GM21528 (cell line): Measurements from ENCODE around the gene CYP1A2.
"Not testable (repeated sequence)": the region's sequence is repeated elsewhere in the genome, so short reads cannot be mapped to it uniquely, and the experiment has no call there.

ENCODE experiments used
- ATAC-seq: cut with Tn5 transposase; IDR thresholded peaks from one replicate; pipeline ENCODE4 v1.9.1; 2021; ENCODE audit warnings: mild to moderate bottlenecking, moderate library complexity; ENCODE audit not compliant: unreplicated experiment, low FRiP score

The CYP1A2 gene

DNA sequence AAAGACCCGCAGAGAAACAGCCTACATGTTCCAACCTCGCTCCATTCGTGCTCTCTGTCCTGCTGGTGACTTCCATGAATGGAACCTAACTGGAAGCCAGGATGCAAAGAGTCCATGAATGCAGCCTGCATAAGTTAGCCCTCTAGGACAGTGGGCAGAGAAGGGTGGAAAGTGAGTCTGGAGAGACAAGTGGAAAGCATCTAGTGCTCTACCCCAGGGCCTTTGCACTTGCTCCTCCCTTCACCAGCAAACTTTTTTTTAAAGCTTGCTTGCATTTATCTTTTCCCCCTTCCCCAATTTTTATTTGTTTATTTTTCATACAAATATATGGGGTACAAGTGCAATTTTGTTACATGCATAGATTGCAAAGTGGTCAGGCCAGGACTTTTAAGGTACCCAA, 15.4 kb upstream of the CYP1A2 start:
- ATAC-seq: no peak

DNA sequence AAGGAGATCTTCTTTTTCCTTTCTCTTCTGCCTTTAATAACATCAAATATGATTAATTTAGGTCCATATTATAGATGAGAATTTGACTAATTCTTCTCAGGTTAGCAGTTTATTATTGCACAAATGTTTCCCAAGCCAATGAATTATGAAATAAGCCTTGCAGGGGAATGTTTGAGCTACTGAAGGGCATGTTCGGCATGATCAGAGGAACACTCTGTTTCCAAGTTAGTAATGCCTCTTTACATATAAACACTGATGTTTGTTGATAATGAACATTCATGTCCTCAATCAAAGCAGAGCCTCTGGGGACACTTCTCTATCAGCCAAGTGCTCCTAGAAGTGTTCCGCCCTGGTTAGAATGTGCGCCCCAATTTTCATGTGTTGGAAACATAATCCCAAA, 13.3 kb upstream of the CYP1A2 start:
- no peak for ATAC-seq

DNA sequence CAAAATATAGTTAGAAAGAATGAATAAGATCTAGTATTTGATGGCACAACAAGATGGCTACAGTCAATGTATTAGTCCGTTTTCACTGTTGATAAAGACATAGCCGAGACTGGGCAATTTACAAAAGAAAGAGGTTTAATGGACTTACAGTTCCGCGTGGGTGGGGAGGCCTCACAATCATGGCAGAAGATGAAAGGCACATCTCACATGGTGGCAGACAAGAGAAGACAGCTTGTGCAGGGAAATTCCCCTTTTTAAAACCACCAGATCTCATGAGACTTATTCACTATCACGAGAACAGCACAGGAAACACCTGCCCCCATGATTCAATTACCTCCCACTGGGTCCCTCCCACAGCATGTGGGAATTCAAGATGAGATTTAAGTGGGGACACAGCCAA, 10.4 kb upstream of the CYP1A2 start:
- not testable (repeated sequence) for ATAC-seq

DNA sequence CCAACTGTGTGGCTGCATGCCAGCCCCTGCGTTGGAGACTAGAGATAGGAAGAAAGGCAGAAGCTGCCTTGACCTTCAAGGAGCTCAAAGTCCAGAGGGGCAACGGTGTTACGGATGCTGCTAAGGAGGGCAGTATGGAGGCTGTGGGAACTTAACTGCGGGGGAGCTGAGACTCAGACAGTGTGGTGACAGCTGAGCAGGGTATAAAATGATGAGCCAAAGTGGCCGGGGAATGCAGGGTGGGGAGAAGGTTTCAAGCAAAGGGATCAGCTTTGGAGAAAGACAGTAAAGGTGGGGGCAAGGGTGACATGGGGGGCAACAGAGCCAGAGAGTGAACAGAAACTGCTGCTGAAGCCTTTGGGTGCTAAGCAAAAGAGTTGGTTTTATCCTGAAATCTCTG, 6.2 kb upstream of the CYP1A2 start:
- no peak for ATAC-seq

DNA sequence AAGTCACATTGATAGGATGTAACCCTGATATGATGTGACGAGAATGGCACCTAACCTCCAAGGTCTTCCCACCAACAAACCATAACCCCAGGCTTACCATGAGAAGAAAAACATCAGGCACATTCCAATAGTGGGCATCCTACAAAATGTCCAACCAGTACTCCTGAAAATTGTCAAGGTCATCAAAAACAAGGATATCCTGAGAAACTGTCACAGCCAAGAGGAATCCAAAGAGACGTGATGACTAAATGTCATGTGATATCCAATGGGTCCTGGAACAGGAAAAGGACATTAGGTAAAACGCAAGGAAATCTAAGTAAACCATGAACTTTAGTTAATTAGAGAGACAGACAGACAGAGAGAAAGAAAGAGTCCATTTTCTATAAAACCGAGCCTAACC, 2.3 kb upstream of the CYP1A2 start:
- ATAC-seq: no peak

DNA sequence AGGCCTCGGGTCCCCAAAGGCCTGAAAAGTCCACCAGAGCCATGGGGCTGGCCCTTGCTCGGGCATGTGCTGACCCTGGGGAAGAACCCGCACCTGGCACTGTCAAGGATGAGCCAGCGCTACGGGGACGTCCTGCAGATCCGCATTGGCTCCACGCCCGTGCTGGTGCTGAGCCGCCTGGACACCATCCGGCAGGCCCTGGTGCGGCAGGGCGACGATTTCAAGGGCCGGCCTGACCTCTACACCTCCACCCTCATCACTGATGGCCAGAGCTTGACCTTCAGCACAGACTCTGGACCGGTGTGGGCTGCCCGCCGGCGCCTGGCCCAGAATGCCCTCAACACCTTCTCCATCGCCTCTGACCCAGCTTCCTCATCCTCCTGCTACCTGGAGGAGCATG, 1.2 kb downstream of the CYP1A2 start:
- ATAC-seq: no peak

DNA sequence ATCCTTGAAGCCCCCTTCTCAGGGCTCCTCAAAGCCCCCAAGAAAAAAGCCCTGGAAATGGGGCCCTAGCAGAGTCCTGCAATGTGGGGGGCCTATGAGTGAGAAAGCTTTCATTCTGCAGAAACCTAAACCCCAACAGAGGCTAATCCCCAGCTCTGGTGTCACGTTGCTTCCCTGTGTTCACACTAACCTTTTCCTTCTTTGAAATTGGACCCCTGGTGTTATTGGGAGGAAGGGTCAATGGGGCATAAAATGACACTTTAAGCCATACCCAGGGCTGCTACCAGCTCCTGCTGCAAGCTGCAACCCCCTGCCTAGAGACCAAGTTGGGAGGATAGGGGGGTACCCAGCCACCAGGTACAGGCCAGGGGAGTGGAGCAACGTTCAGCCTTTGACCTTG, 2.1 kb downstream of the CYP1A2 start:
- ATAC-seq: no peak

DNA sequence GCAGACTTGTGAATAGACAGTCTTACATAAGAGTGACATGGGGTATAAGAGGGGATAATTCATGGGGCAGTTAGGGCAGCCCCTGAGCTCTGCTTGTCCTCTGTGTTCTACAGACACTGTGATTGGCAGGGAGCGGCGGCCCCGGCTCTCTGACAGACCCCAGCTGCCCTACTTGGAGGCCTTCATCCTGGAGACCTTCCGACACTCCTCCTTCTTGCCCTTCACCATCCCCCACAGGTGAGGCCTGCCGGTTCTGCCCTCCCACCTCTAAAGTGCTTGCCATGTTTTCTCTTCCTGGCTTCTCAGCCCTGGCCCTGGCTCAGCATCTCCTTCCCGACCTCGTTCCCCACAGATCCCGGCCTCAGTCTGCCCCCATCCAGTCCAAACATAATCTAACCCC, 3.4 kb downstream of the CYP1A2 start:
- no peak for ATAC-seq

DNA sequence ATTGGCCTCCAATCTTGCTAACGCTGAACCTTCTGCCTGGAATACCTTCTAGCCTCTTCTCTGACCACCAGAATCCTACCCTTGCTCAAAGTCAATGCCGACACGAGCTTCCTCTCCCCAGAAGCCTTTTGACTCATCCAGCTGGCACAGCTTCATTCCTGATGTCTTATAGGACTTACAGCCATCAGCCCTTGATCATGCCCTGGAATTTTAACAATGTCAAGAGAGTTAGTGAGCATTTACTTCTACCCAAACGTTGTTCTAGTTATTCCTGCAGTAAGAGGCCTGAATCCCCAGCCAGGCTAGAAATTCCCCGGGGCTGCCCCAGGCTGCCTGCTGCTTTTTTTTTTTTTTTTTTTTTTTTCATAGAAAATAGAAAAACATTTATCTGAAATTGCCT, 3.9 kb downstream of the CYP1A2 start:
- ATAC-seq: no peak

DNA sequence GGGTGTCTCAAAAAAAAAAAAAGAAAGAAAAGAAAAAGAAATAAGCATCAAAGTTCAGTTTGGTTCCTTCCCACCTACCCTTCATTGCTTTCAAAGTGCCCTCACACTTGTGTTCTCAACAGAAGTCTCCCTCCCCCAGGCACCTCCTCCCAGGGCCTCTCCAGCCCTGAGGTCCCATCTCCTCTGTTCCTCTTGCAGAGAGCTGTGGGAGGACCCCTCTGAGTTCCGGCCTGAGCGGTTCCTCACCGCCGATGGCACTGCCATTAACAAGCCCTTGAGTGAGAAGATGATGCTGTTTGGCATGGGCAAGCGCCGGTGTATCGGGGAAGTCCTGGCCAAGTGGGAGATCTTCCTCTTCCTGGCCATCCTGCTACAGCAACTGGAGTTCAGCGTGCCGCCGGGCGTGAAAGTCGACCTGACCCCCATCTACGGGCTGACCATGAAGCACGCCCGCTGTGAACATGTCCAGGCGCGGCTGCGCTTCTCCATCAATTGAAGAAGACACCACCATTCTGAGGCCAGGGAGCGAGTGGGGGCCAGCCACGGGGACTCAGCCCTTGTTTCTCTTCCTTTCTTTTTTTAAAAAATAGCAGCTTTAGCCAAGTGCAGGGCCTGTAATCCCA, 6.1 kb downstream of the CYP1A2 start:
- no peak for ATAC-seq

DNA sequence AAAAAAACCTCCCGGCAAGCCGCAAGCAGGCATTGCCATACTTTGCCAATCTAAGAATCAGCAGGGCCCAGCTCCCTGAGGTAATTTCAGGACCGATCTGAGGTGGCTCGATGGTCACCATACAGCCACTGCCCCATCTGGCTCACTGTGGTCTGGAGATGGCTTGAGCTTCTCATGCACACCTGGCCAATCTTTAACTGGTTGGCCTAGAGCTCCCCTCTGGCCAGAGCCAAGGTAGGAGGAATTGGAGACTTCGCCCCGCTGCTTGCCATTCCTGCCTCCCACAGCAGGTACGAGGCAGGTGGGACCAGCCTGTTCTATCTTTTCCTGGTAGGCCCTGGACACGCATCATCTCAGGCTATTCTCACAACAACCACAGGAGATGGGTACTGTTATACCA, 10.1 kb downstream of the CYP1A2 start:
- ATAC-seq: no peak

DNA sequence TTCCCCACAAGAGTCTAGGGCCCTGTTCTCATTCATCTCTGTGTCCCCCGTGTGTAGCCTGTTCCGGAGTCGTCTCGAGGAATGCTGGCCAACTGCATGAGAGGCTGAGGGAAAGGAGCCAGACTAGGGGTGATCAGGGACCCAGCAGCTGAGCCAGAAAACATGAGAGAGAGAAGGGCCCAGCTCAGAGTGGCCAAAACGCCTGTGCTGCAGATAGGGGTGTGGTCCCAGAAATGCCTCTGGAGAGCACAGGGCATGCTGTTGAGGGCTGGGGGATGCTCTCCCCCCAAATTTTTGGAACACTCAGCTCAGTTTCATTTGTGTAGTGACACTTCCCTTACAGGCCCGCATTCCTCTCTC, 14.1 kb downstream of the CYP1A2 start:
- ATAC-seq: no peak

DNA sequence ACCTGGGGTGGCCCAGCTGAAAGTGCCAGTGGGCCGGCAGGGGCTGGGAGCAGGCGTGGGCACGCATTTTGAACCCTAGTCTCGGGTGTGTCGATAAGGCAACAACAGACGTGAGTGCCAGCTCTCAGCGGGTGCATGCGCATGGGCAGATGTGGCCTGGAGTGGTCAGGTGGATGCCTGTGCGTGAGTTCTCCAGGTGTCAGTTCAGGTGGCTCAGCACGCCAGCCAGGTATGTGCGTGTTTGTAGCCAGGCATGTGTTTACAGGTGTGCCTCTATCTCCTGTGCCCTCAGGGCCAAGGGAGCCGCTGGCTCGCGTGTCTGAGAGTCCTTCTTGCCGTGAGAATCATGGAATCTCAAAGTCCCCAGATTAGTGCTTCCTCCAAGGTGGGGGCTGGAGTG, 14.8 kb downstream of the CYP1A2 start:
- no peak for ATAC-seq

DNA sequence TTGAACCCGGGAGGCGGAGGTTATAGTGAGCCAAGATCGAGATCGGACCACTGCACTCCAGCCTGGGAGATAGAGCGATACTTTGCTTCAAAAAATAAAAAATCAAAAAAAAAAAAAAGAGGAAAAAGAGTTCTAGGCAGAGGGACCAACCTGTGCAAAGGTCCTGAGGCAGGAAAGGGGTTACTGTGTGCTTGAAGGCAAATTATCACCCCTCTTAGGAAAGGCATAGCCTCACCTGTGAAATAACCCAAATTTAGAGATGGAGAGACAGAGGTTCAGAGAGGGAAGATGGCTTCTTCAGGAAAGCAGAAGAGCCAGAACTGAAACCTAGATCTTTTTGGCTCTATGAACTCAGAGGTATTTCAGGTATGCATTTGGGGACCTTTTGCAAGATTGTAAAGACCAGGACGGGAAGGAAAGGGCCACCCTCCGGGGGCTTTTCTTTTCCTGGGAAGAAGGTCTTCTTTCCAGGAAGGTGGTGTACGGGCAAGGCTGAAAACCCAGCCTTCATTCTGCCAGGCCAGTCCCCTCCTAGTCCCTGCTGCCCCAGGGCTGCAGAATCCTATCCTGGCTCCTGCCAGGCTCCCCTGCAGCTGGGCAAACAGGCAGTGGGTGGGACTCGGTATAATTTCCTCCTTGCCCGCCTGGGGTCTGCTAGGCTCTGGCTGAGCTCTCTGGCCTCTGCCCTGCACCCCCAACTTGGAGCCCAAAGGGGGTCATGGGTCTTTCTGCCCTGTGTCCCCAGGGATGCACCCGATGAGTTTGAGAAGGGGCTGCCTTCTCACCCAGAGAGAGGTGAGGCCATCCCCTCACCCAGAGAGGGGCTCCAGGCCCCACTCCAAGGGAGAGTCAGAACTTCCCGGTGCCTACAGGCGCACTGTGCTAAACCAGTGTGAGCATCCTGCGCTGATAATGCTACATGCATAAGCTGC, 18.8 kb downstream of the CYP1A2 start:
- ATAC-seq: no peak

DNA sequence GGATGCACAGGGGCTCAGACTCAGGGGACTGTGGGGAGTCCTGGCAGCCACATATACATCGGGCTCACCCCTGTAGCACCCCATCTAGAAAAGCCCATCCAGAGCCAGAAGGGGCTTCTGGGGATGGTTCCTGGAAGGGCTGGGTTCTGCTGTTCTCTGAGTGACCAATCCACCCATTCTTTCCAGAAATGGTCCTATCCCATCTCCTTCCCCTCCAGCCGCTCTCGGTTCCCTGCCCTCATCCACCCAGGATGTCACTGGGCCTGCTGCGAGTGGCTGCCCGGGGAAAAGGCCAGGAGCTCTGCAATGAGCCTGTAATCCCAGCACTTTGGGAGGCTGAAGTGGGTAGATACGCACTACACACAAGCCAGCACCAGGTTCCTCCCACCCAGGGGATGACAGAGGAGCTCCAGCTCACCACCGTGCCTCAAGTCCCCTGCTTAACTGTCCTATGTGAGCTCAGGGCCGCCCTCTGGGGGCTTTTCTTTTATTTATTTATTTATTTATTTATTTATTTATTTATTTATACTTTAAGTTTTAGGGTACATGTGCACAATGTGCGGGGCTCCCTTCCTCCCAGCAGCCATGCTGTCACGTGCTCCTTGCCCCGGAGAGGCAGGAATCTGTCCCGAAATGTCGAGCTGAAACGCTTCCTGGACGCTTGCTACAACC, 19.6 kb downstream of the CYP1A2 start:
- no peak for ATAC-seq

DNA sequence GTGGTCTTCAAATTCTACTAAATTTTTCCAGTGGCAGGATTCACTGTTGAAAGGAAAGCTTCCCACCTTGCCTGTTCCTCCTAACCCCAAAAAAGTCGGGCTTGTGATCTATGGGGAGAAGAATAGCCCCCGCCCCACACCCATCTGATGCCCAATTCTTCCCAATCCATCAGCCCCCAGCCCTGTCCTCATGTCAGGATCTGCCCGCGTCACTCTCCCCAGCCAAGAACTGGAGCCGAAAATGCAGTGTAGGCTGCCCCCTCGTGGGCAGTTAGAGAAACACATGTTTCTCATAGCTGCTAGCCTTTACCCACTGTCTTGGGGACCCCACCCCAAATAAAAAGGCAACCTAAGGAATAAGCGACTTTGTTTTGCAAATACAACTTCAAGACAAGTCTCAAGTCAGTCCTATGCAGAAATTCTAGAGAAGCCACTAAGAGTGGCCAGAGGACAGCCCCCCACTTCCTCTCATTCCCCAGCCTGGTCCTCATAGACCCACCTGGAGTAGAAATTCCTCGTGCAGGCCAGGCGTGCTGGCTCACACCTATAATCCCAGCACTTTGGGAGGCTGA, 20.2 kb downstream of the CYP1A2 start:
- ATAC-seq: no peak

DNA sequence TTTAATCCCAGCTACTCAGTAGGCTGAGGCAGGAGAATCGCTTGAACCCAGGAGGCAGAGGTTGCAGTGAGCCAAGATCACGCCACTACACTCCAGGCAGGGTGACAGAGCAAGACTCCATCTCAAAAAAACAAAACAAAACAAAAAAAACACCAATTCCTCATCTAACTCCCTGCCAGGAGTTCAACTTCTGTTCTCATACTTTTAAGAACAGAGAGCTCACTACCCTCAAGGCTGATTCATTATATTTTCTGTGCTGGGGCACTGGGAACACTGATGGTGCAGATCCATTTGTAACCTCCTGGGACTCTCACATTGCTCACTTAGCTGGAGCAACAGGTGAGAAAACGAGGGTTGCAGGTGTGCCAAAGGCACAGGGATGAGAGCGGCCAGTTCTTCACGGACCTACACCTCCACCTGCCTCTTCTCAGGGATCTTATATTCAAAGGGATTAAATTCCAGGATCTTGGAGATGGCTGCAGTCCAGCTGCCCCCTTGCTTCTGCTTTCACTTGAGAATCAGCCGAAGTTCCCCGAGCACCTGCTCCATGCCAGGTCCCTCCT, 20.9 kb downstream of the CYP1A2 start:
- no peak for ATAC-seq

DNA sequence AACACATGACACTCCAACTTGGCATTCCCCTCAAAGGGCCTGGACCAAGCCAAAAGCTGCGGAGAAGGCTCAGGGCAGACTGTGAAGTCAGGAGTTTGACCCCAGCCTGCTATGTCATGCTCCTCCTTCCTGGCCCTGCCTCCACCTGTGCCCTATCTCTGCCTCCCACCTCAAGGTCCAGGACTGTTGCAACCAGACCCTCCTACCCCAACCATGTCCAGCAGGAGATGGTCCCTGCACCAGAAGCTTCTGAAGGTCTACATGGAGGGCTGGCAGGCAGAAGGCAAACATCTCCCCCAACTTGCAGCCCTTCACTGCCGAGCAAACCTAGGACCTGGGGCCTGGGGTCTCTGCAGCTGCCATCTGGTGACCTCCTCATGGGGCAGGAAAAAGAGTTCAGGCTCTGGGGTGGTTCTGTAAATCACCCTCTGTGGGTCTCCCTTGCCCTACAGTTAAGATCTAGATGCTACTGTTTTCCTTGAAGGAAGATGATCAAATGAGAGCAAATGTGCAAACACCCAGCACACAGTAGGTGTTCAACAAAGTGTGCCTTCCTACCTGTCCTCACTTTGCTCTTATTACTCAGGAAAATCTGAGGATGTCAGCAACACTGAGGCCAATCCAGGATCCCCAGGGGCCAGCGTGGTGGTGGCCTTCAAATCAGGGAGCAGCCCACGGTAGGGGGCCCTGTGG, 21.7 kb downstream of the CYP1A2 start:
- ATAC-seq: no peak

DNA sequence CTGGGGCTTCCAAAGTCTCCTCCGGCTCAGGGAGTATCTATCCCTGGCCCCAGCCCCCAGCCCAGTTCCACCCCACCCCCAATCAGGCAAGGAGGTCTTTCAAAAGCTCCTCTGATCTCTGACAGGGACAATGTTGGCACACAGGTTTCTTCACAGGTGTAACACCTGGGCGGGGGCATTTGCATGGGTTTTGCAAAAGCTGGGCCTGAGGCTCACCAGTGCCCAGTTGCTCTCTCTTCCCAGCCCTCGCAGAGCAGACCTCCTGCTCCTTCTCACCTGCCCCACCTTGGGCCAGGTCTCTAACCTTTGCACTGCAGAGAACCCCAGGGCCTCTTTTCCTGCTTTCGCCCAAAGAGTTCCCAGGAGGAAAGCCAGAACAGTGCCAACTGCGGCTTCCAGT, 24.7 kb downstream of the CYP1A2 start:
- no peak for ATAC-seq

DNA sequence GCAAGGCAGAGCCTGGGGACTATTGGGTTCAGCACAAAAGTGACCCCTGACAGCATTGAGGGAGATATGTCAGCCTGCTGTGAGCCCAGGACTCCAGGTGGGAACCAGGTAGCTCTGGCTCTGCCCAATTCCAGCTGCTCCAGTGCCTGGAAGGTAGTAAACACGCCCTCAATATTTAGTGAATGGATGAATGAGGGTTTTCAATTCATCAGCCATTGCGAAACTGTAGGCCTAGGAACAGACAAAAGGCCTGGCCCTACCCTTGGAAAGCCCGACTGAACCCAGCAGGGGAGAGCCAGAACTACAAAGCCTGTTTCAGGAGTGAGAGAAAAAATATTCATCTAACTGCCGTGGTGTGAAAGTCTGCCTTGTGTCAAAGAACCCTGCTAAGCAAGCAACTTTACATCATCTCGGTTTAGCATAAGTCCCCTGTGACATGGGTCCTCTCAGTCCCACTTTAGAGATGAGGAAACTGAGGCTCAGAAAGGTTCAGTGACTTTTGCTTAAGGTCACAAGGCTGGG, 25.1 kb downstream of the CYP1A2 start:
- ATAC-seq: no peak
